ENCODE measurements around the gene TBCD. TPM values are rescaled to one million over a fixed set of nuclear protein-coding genes. Genes with fewer than 3 reads are reported as not detected.

Gene TBCD
- total RNA-seq, 1 experiment from 2014 or later: 29.6 TPM

GRCh38 chr17:82944990-82945389 lies 193.1 kb downstream of the TBCD start:
- Histone ChIP-seq H3K27ac (ENCODE audit: low read length) (no peak overlapping the region), H3F3A (ENCODE audit: low read length, unreplicated experiment) (no peaks in the 10 kb centered on the region), H3K9ac (ENCODE audit: low read length) (no peak overlapping the region), H3K9me3 (ENCODE audit: low read length) (no peaks in the 10 kb centered on the region; the same call in 1 of the 2 replicates), H3K4me3 (ENCODE audit: low read length) (no peak overlapping the region), H3K27me3 (ENCODE audit: low read length) (no peaks in the 10 kb centered on the region), H4K20me1 (ENCODE audit: low read length) (no peaks in the 10 kb centered on the region), H3K4me2 (ENCODE audit: low read length) (no peak overlapping the region), H3K4me1 (ENCODE audit: insufficient read depth, low read length) (no peaks in the 10 kb centered on the region), H3K36me3 (ENCODE audit: low read depth, low read length) (peaks cover 28% of the 10 kb centered on the region), H2AFZ (ENCODE audit: low read length) (no peak overlapping the region), H3K9me2 (replicated peaks; ENCODE audit: low read length) (no peaks in the 10 kb centered on the region), H3K79me2 (ENCODE audit: low read length) (no peaks in the 10 kb centered on the region)
- intact Hi-C loops (cut with micrococcal nuclease): no loop called here
- ChIA-PET POLR2A (ENCODE audit: unreplicated experiment) (no interaction called here), CTCF (no interaction called here)
- TF ChIP-seq EZH2phosphoT487 (IDR thresholded peaks at IDR 0.05; ENCODE audit: borderline replicate concordance, low read length) (no peak), CTCF (conservative IDR thresholded peaks at IDR 0.05; ENCODE audit: low read depth, low read length) (no peak), EZH2 (IDR thresholded peaks at IDR 0.05; ENCODE audit: low read length, unreplicated experiment) (no peak)
- ATAC-seq (no peak), DNase-seq (no peak)
- BruUV-seq (replicated peaks): no TSS peak

DNA sequence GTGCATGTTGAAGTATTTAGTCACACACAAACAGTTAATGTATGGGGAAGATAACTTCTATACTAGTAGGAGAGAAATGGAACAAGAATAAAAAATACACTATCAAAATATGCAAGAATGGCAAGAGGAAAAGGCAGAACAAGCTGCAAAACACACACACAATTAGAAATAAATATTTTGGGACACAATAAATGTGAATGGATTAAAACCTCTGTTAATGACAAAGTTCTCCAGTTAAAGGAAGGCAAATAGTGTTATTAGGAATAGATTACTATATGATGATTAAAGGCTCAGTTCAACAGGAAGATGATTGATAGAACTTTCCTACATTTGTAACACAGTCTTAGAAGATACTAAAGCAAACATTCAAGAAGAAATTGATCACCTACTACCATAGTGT lies 194.2 kb downstream of the TBCD start:
- Histone ChIP-seq H3K4me1 (ENCODE audit: insufficient read depth, low read length) (no peaks in the 10 kb centered on the region), H3K4me3 (ENCODE audit: low read length) (no peak overlapping the region), H3K27ac (ENCODE audit: low read length) (no peak overlapping the region), H3K27me3 (ENCODE audit: low read length) (no peaks in the 10 kb centered on the region), H3K9ac (ENCODE audit: low read length) (no peak overlapping the region), H3K79me2 (ENCODE audit: low read length) (no peaks in the 10 kb centered on the region), H4K20me1 (ENCODE audit: low read length) (no peaks in the 10 kb centered on the region), H3F3A (ENCODE audit: low read length, unreplicated experiment) (no peaks in the 10 kb centered on the region), H3K4me2 (ENCODE audit: low read length) (no peak overlapping the region), H3K9me3 (ENCODE audit: low read length) (no peaks in the 10 kb centered on the region; the same call in 1 of the 2 replicates), H2AFZ (ENCODE audit: low read length) (no peak overlapping the region), H3K36me3 (ENCODE audit: low read depth, low read length) (peaks cover 28% of the 10 kb centered on the region), H3K9me2 (replicated peaks; ENCODE audit: low read length) (no peaks in the 10 kb centered on the region)
- ChIA-PET CTCF (no interaction called here), POLR2A (ENCODE audit: unreplicated experiment) (no interaction called here)
- DNase-seq: no peak
- no peak for ATAC-seq
- TF ChIP-seq CTCF (conservative IDR thresholded peaks at IDR 0.05; ENCODE audit: low read depth, low read length): no peak
- no peak for TF ChIP-seq EZH2 (IDR thresholded peaks at IDR 0.05; ENCODE audit: low read length, unreplicated experiment)
- TF ChIP-seq EZH2phosphoT487 (IDR thresholded peaks at IDR 0.05; ENCODE audit: borderline replicate concordance, low read length): no peak
- intact Hi-C loops (cut with micrococcal nuclease): no loop called here
- no TSS peak for BruUV-seq (replicated peaks)

GRCh38 chr17:82947051-82947991 lies 195.5 kb downstream of the TBCD start:
- Histone ChIP-seq H3K79me2 (ENCODE audit: low read length) (no peaks in the 10 kb centered on the region), H3K27ac (ENCODE audit: low read length) (no peak overlapping the region), H3F3A (ENCODE audit: low read length, unreplicated experiment) (no peaks in the 10 kb centered on the region), H3K36me3 (ENCODE audit: low read depth, low read length) (peaks cover 28% of the 10 kb centered on the region), H3K9me2 (replicated peaks; ENCODE audit: low read length) (no peaks in the 10 kb centered on the region), H3K4me2 (ENCODE audit: low read length) (no peak overlapping the region), H3K4me3 (ENCODE audit: low read length) (no peak overlapping the region), H3K4me1 (ENCODE audit: insufficient read depth, low read length) (no peaks in the 10 kb centered on the region), H3K27me3 (ENCODE audit: low read length) (no peaks in the 10 kb centered on the region), H3K9ac (ENCODE audit: low read length) (no peak overlapping the region), H2AFZ (ENCODE audit: low read length) (no peak overlapping the region), H4K20me1 (ENCODE audit: low read length) (no peaks in the 10 kb centered on the region), H3K9me3 (ENCODE audit: low read length) (no peaks in the 10 kb centered on the region; the same call in 1 of the 2 replicates)
- ChIA-PET POLR2A (ENCODE audit: unreplicated experiment) (no interaction called here), CTCF (no interaction called here)
- DNase-seq (no peak), ATAC-seq (no peak)
- TF ChIP-seq EZH2 (IDR thresholded peaks at IDR 0.05; ENCODE audit: low read length, unreplicated experiment): no peak
- no peak for TF ChIP-seq CTCF (conservative IDR thresholded peaks at IDR 0.05; ENCODE audit: low read depth, low read length)
- no peak for TF ChIP-seq EZH2phosphoT487 (IDR thresholded peaks at IDR 0.05; ENCODE audit: borderline replicate concordance, low read length)
- intact Hi-C loops (cut with micrococcal nuclease): no loop called here
- no TSS peak for BruUV-seq (replicated peaks)
